Subcutaneous abdominal adipose tissue (tissue), 5 donors: ENCODE data around the gene KAZN.

Source experiments
- H3K27ac ChIP-seq: one replicate; pipeline ENCODE4 v1.7.0; 2013; ENCODE audit warnings: low read depth, mild to moderate bottlenecking, inconsistent platforms, low read length, moderate library complexity
- H3K27me3 ChIP-seq, 5 donors: one replicate each; pipeline ENCODE4 v1.7.0; 2013; ENCODE audit warnings: low read length in 5 of 5, inconsistent platforms in 1 of 5; ENCODE audit not compliant: control insufficient read depth in 5 of 5, insufficient read depth in 4 of 5
- H3K36me3 ChIP-seq, 5 donors: one replicate each; pipeline ENCODE4 v1.7.0; 2013; ENCODE audit warnings: low read length in 5 of 5; ENCODE audit not compliant: control insufficient read depth in 5 of 5, insufficient read depth in 5 of 5
- H3K4me1 ChIP-seq, 5 donors: one replicate each; pipeline ENCODE4 v1.7.0; 2013; ENCODE audit warnings: low read length in 5 of 5, mild to moderate bottlenecking in 3 of 5, moderate library complexity in 1 of 5; ENCODE audit not compliant: control insufficient read depth in 5 of 5, insufficient read depth in 5 of 5
- H3K4me3 ChIP-seq, 5 donors: one replicate each; pipeline ENCODE4 v1.7.0; 2013; ENCODE audit warnings: low read length in 5 of 5, low read depth in 1 of 5
- H3K9ac ChIP-seq, 5 donors: one replicate each; pipeline ENCODE4 v1.7.0; 2013; ENCODE audit warnings: low read length in 5 of 5, mild to moderate bottlenecking in 4 of 5, moderate library complexity in 3 of 5
- H3K9me3 ChIP-seq, 5 donors: one replicate each; pipeline ENCODE4 v1.7.0; 2013; ENCODE audit warnings: low read length in 5 of 5; ENCODE audit not compliant: control insufficient read depth in 5 of 5
- donor health status: healthy.
- donor health status: healthy.
- donor health status: healthy.
- donor health status: healthy.
- donor health status: healthy.

Gene KAZN

DNA sequence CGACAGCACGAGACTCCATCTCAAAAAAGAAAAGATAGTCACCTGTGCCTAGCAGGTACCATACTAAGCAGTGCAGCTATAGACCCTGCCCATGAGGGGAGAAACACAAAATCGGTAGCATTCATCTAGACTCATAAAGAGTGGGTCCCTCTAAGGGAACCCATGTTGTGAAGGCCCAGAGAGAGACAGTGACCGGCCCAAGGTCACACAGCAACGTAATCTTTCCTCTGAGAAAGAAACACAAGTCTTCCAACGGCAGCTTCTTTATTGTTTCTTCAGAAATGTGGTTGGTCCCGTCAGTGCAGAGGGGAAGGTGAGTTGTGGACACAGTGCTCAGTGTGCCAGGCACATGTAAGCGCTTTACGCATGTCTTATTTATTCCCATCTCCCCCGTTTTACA is 356.4 kb downstream of the KAZN start:
- H3K36me3 ChIP-seq: no peaks in the 10 kb centered on the region
- H3K4me1 ChIP-seq: peaks cover 5 to 53% (median 49%) of the 10 kb centered on the region in 5 donors
- H3K9me3 ChIP-seq: peaks cover 0 to 6% (median 5%) of the 10 kb centered on the region in 5 donors
- H3K27me3 ChIP-seq: no peaks in the 10 kb centered on the region
- H3K27ac ChIP-seq: no peak overlapping the region
- no peak overlapping the region for H3K9ac ChIP-seq
- H3K4me3 ChIP-seq: no peak overlapping the region

DNA sequence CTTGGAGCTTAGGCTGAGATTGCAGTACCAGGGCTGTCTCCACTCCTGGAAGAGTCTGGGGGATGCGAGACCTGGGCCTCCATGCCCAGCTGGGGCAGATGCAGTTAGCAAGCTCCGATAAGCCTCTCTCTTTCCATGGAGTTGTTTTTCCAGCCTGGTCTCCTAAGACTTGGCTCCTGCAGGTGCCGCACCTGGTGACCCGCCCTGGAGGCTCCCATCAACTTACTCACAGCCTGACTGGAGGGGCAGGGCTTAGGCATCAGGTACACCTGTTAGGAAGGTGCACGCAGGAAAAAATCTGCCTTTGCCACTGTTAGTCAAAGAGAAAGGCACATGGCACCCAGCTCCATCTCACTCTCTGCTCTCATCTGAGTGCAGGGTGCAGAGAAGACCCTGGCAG is 356.9 kb downstream of the KAZN start:
- H3K27ac ChIP-seq: no peak overlapping the region
- peaks cover 0 to 6% (median 5%) of the 10 kb centered on the region in 5 donors for H3K9me3 ChIP-seq
- H3K36me3 ChIP-seq: peaks cover 0 to 3% (median under 1%) of the 10 kb centered on the region in 5 donors
- no peak overlapping the region for H3K4me3 ChIP-seq
- H3K27me3 ChIP-seq: no peaks in the 10 kb centered on the region
- H3K4me1 ChIP-seq: peaks cover 3 to 49% (median 49%) of the 10 kb centered on the region in 5 donors
- no peak overlapping the region for H3K9ac ChIP-seq

DNA sequence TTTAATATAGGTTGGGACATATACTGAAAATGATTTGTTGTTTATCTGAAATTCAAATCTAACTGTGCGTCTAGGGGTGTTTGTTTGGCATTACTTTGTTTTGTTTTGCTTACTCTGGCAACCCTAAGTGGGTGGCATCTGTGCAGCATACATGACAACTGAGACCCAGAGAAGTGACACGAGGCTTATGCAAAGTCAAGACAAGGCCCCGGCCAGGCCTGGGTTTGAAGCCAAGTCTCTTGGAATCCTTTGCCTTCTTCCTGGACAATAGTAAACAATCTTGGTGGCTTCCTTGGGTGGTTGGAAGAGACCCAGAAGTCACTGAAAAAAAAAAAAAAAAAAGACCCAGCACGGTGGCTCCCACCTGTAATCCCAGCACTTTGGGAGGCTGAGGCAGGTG is 357.5 kb downstream of the KAZN start:
- H3K27me3 ChIP-seq: no peaks in the 10 kb centered on the region
- H3K27ac ChIP-seq: no peak overlapping the region
- H3K9me3 ChIP-seq: peaks cover 0 to 6% (median 5%) of the 10 kb centered on the region in 5 donors
- peaks cover 0 to 49% (median 43%) of the 10 kb centered on the region in 5 donors for H3K4me1 ChIP-seq
- no peak overlapping the region for H3K9ac ChIP-seq
- H3K4me3 ChIP-seq: no peak overlapping the region
- peaks cover 0 to 9% (median 6%) of the 10 kb centered on the region in 5 donors for H3K36me3 ChIP-seq

DNA sequence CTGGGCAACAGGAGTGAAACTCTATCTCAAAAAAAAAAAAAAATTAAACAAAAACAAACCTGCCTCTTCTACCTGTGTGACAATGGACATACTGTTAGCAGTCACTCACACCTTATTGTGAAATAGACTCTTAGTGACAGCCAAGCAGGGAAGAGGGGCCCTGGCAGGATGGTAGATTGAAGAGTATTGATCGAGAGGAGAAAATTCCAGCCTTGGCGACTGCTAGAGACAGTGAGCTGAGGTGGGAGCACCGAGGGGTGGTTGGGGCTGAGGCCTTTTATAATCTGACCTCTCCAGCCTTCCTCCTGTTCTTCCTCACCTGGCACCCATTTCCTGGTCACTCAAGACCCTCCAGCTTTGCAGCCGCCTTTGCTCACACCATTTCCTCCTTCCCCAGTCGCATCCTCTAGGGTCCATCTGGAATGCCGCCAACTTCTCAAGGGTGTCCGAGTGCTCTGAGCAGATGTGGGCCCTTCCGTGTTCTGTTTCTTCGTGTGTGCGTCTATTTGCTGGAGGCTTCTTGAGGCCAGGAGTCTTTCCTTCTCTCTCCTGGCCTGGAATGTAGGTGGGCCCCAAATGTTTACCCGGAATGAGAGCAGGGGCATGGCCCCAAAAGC is 358.2 kb downstream of the KAZN start:
- peaks cover 0 to 6% (median 5%) of the 10 kb centered on the region in 5 donors for H3K9me3 ChIP-seq
- H3K4me1 ChIP-seq: peaks cover 0 to 49% (median 41%) of the 10 kb centered on the region in 5 donors
- H3K27ac ChIP-seq: no peak overlapping the region

DNA sequence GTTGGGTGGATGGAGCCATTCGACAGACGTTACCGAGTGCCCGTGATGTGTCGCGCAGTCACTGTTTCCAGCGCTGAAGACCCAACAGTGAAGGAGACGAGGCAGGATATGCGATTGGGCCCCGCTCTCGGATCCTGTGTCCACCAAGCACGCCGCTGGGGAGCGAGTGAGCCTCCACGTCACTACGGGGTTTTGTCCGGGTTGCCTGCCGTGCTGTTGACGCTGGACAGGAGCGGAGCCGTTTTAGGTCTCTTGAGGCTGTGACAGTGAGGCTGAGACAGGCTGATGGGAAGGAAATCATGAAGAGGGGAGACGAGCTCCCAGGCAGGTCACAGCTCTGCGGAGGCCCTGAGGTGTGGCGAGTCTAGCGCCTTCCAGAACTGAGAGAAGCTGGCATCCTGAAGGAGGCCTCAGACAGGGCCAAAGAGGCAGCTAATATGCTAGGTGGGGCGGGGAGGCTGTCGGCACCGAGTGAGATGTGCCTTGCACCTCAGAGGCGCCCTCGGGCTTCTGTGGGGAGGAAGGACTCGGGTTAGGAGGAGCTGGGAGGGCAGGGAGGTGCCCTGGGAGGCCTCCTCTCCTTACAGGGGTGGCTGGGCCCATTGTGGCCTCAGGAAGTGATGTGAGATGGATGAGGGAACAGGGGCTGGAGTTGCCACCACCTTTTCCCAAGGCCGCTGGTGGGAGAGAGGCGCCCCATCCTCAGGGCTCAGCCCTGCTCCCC is 359.1 kb downstream of the KAZN start:
- Histone ChIP-seq H3K4me3 (no peak overlapping the region), H3K27ac (no peak overlapping the region), H3K9me3 (peaks cover 0 to 6% (median 5%) of the 10 kb centered on the region in 5 donors), H3K36me3 (peaks cover 0 to 24% (median 17%) of the 10 kb centered on the region in 5 donors), H3K9ac (no peak overlapping the region), H3K27me3 (no peaks in the 10 kb centered on the region), H3K4me1 (peaks cover 0 to 44% (median 36%) of the 10 kb centered on the region in 5 donors)

More for the DNA sequence above, 358.2 kb downstream of the KAZN start:
- Histone ChIP-seq H3K27me3 (no peaks in the 10 kb centered on the region), H3K36me3 (peaks cover 0 to 16% (median 12%) of the 10 kb centered on the region in 5 donors), H3K9ac (peak overlapping the region in 1 of 5 donors; percentile 36), H3K4me3 (no peak overlapping the region)

DNA sequence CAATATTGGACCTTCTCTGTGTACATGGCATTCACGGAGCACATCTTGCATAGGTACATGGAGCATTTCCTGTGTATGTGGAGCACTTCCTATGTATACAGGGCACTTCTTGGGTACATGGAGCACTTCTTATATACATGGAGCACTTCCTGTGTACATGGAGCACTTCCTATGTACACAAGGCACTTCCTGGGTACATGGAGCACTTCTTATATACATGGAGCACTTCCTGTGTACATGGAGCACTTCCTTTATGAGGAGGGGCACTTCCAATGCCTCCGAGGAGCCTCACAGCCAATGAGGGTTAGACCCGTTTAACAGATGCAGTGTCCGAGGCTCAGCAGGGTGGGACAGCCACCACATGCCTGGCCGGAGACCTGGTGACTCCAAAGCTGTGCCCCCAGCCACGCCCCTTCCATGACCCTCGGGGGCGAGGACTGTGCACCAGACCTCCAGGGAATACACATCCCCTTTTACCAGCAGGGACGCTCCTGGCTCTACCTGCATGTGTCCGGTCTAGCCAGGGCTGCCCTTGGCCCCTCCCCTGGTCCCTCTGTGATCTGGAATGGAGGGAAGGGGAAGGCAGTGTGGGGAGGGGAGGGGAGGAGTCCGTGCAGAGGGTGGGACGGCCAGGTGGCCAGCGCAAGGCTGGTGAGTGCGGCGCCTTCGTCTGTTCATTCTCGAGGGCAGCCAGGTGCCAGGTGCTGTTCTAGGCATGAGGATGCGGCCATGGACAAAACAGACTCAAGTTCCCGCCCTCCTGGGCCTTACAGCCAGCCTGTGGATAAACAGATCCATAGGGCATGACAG is 360.0 kb downstream of the KAZN start:
- Histone ChIP-seq H3K4me1 (peaks cover 0 to 36% (median 27%) of the 10 kb centered on the region in 5 donors), H3K9me3 (peaks cover 0 to 6% (median 5%) of the 10 kb centered on the region in 5 donors), H3K9ac (no peak overlapping the region), H3K27ac (no peak overlapping the region), H3K4me3 (no peak overlapping the region), H3K36me3 (peaks cover 4 to 32% (median 26%) of the 10 kb centered on the region in 5 donors), H3K27me3 (no peaks in the 10 kb centered on the region)

DNA sequence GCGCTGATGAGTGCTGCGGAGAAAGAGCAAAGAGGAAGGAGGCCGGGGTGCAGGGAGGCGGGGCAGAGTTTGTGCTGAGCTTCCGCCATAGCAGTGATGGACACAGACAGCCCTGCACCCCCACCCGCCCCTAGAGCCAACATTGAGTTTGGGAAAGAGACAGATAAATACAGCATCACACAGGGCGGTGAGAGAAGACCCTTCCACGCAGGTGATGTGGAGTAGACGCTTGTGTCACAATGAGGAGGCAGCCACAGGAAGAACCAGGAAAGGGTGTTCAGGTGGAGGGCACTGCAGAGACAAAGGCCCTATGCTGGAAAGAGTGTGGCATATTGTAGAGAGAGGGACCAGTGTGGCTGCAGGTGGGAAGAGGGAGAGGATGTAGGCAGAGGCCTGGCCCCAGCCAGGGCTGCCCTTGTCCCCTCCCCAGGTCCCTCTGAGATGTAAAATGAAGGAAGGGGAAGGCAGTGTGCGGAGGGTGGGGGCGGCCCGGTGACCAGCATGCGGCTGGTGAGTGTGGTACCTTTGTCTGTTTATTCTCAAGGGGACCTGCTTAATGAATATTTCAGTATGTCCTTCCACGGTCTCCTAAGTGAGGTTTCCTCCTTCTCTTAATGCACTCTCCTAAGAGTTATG is 360.7 kb downstream of the KAZN start:
- no peaks in the 10 kb centered on the region for H3K27me3 ChIP-seq
- H3K4me3 ChIP-seq: no peak overlapping the region
- no peak overlapping the region for H3K27ac ChIP-seq
- H3K9ac ChIP-seq: no peak overlapping the region
- H3K36me3 ChIP-seq: peaks cover 4 to 32% (median 26%) of the 10 kb centered on the region in 5 donors
- peaks cover 0 to 31% (median 21%) of the 10 kb centered on the region in 5 donors for H3K4me1 ChIP-seq
- H3K9me3 ChIP-seq: no peaks in the 10 kb centered on the region

DNA sequence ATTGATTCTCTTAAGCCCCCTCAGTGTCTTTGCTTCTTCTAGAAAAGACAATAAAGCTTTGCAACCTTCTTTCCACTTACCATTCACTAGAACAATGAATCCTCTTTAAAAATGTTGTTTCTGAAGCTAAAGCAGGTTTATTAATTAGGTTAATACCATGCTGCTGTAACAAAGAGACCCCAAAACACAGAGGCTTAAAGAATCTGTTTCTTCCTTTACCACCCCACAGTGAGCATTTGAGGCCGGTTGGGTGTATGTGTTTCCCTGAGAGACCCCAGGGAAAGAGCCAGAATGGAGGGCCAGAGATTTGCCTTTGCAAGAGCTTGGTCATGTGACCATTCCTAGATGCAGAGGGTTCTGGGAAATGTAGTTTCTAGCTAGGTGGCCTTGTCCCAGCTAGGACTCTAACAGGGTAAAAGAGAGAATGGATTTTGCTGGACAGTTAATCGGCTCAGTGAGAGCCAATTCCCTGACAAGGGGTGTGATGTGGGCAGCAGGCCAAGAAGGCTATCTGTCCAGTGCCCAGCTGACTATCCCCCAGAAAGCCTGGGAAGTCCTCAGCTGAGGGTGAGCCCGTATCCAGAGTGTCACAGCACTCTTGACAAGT is 363.3 kb downstream of the KAZN start:
- H3K9me3 ChIP-seq: no peaks in the 10 kb centered on the region
- no peaks in the 10 kb centered on the region for H3K27me3 ChIP-seq
- H3K27ac ChIP-seq: no peak overlapping the region
- H3K4me1 ChIP-seq: peaks cover 0 to 18% (median 8%) of the 10 kb centered on the region in 5 donors
- H3K9ac ChIP-seq: no peak overlapping the region
- H3K36me3 ChIP-seq: peaks cover 4 to 32% (median 26%) of the 10 kb centered on the region in 5 donors
- H3K4me3 ChIP-seq: no peak overlapping the region

DNA sequence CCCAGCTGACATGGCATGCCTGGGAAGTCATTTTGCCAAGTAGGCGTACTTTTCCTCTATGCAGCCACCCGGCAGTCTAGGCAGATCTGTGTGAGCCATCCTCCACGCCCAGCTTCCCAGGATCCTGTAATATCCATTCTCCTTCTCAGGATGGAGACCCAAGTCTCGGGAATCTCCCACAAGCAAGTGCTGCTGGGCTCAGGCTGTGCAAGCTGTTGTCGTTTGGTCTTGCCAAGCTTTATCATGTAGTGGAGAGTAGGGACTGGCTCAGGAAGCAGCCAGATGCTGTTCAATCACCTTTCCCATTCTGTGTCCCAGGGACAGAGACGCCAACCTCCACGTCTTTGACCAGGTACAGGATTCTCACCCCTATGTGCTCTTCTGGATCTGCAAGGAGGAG is 363.9 kb downstream of the KAZN start:
- Histone ChIP-seq H3K4me3 (no peak overlapping the region), H3K9ac (no peak overlapping the region), H3K27ac (no peak overlapping the region), H3K36me3 (peaks cover 4 to 32% (median 26%) of the 10 kb centered on the region in 5 donors), H3K9me3 (no peaks in the 10 kb centered on the region), H3K4me1 (peaks cover 0 to 15% (median 8%) of the 10 kb centered on the region in 5 donors), H3K27me3 (no peaks in the 10 kb centered on the region)
